ENCODE results near the gene ZDHHC9. TPM values are rescaled to one million over a fixed set of nuclear protein-coding genes. Genes with fewer than 3 reads are reported as not detected.

Gene ZDHHC9
- total RNA-seq, 1 experiment from 2014 or later: 60.8 TPM

GRCh38 chrX:129759576-129760061 lies 84.1 kb downstream of the ZDHHC9 start:
- Mint-ChIP-seq H3K27me3 (ENCODE audit: unreplicated experiment) (peaks cover 4% of the 10 kb centered on the region), H3K36me3 (ENCODE audit: insufficient read depth, unreplicated experiment) (no peaks in the 10 kb centered on the region), H3K4me3 (ENCODE audit: low read depth, unreplicated experiment) (no peak overlapping the region), H3K27ac (ENCODE audit: unreplicated experiment) (no peak overlapping the region), H3K4me1 (ENCODE audit: low read depth, unreplicated experiment) (no peaks in the 10 kb centered on the region), H3K9me3 (ENCODE audit: low read depth, unreplicated experiment) (no peaks in the 10 kb centered on the region)
- peak; percentile 39 for DNase-seq
- TF ChIP-seq CTCF (IDR thresholded peaks at IDR 0.05; ENCODE audit: unreplicated experiment): no peak
- intact Hi-C loops (cut with micrococcal nuclease; ENCODE audit: unreplicated experiment): no loop called here
- CTCF ChIA-PET: no interaction called here
- no TSS peak for BruUV-seq (replicated peaks)

GRCh38 chrX:129755779-129756650 lies 87.7 kb downstream of the ZDHHC9 start:
- H3K4me1 Mint-ChIP-seq (ENCODE audit: low read depth, unreplicated experiment): no peaks in the 10 kb centered on the region
- BruUV-seq (replicated peaks): no TSS peak
- no peak for DNase-seq
- peaks cover 7% of the 10 kb centered on the region for H3K27me3 Mint-ChIP-seq (ENCODE audit: unreplicated experiment)
- TF ChIP-seq CTCF (IDR thresholded peaks at IDR 0.05; ENCODE audit: unreplicated experiment): no peak
- no peak overlapping the region for H3K27ac Mint-ChIP-seq (ENCODE audit: unreplicated experiment)
- CTCF ChIA-PET: no interaction called here
- H3K36me3 Mint-ChIP-seq (ENCODE audit: insufficient read depth, unreplicated experiment): no peaks in the 10 kb centered on the region
- H3K9me3 Mint-ChIP-seq (ENCODE audit: low read depth, unreplicated experiment): no peaks in the 10 kb centered on the region
- H3K4me3 Mint-ChIP-seq (ENCODE audit: low read depth, unreplicated experiment): no peak overlapping the region
- intact Hi-C loops (cut with micrococcal nuclease; ENCODE audit: unreplicated experiment): no loop called here

- intact Hi-C loops (cut with micrococcal nuclease; ENCODE audit: unreplicated experiment): no loop called here
- Mint-ChIP-seq H3K4me1 (ENCODE audit: low read depth, unreplicated experiment) (no peaks in the 10 kb centered on the region), H3K9me3 (ENCODE audit: low read depth, unreplicated experiment) (no peaks in the 10 kb centered on the region), H3K27ac (ENCODE audit: unreplicated experiment) (no peak overlapping the region), H3K36me3 (ENCODE audit: insufficient read depth, unreplicated experiment) (no peaks in the 10 kb centered on the region), H3K27me3 (ENCODE audit: unreplicated experiment) (peaks cover 11% of the 10 kb centered on the region), H3K4me3 (ENCODE audit: low read depth, unreplicated experiment) (no peak overlapping the region)
- no peak for TF ChIP-seq CTCF (IDR thresholded peaks at IDR 0.05; ENCODE audit: unreplicated experiment)
- BruUV-seq (replicated peaks): no TSS peak
- no peak for DNase-seq
- CTCF ChIA-PET: interaction anchor here (0.6 to 0.7 kb wide), 2 partner anchors 18 to 65 kb away, joined by 3 read pairs; no protein-coding TSS in a partner anchor
These were observed 89.3 kb downstream of the ZDHHC9 start for GRCh38 chrX:129754056-129755024.

Other genes with a start within 250 kb of the ZDHHC9 start
- gene APLN, start 188.9 kb downstream of the ZDHHC9 start, total RNA-seq (2022): 0.35 TPM in 1 of 2 replicates, not detected in the other
- not detected in 2 replicates for gene XPNPEP2, start 104.9 kb downstream of the ZDHHC9 start, total RNA-seq (2022)
- gene SASH3, start 63.9 kb downstream of the ZDHHC9 start, total RNA-seq (2022): not detected in 2 replicates
- 42.3 and 43.1 TPM in 2 replicates for gene UTP14A, start 62.3 kb upstream of the ZDHHC9 start, total RNA-seq (2022)
- gene BCORL1, start 138.7 kb upstream of the ZDHHC9 start, total RNA-seq (2022): 6.7 and 10.1 TPM in 2 replicates

All from Calu3 (cell line).